ENCODE data around the gene CNTLN. TPM values are rescaled to one million over a fixed set of nuclear protein-coding genes. Genes with fewer than 3 reads are reported as not detected.

Gene CNTLN
- total RNA-seq, 4 donors from 2014 or later, result 3.9 to 39.6 (median 7.4) TPM

DNA sequence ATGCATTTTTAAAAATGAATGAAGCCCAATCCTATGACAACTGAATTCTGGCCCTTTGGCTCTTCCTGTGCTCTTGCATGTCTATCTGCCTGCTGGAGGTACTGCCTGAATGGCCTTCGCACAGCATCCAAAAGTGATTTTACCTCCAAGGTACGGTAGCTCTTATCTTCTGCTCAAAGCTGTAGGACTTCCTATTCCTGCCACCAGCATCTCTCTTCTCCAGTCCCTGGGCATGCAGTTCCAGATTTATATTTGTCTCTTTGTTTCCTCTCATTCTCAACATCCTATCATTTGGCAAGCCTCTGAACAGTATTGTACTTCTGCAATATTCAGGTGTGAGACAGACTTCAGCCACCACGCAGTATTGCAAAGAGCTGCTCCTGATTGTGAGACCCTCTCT is 400.3 kb downstream of the CNTLN start:
- Histone ChIP-seq H3K27ac (no peak overlapping the region), H3K4me3 (no peak overlapping the region), H3K9me3 (no peaks in the 10 kb centered on the region), H3K4me1 (no peaks in the 10 kb centered on the region), H3K36me3 (no peaks in the 10 kb centered on the region), H3K27me3 (no peaks in the 10 kb centered on the region)
- TF ChIP-seq, protein P1, sequence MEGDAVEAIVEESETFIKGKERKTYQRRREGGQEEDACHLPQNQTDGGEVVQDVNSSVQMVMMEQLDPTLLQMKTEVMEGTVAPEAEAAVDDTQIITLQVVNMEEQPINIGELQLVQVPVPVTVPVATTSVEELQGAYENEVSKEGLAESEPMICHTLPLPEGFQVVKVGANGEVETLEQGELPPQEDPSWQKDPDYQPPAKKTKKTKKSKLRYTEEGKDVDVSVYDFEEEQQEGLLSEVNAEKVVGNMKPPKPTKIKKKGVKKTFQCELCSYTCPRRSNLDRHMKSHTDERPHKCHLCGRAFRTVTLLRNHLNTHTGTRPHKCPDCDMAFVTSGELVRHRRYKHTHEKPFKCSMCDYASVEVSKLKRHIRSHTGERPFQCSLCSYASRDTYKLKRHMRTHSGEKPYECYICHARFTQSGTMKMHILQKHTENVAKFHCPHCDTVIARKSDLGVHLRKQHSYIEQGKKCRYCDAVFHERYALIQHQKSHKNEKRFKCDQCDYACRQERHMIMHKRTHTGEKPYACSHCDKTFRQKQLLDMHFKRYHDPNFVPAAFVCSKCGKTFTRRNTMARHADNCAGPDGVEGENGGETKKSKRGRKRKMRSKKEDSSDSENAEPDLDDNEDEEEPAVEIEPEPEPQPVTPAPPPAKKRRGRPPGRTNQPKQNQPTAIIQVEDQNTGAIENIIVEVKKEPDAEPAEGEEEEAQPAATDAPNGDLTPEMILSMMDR (IDR thresholded peaks at IDR 0.05), result no peak
- TF ChIP-seq POLR2A (IDR thresholded peaks at IDR 0.05), result no peak
- DNase-seq, result no peak

DNA sequence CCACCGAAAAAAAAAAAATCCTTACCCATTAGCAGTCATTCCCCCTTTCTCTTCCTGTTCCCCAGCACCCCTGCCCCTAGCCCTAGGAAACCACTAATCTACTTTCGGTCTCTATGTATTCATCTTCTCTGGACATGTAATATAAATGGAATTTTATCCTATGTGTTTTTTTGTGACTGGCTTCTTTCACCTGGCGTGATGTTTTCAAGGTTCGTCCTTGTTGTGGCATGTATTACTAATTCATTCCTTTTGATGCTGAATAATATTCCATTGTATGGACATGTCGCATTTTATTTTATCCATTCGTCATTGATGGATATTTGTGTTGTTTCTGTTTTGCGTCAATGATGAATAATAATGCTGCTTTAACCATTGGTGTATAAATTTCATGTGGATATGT is 401.2 kb downstream of the CNTLN start:
- no peak overlapping the region for H3K27ac ChIP-seq
- TF ChIP-seq, protein P1 (IDR thresholded peaks at IDR 0.05), result no peak
- TF ChIP-seq POLR2A (IDR thresholded peaks at IDR 0.05), result no peak
- no peaks in the 10 kb centered on the region for H3K36me3 ChIP-seq
- DNase-seq, result no peak
- H3K4me1 ChIP-seq, result no peaks in the 10 kb centered on the region
- no peaks in the 10 kb centered on the region for H3K27me3 ChIP-seq
- H3K4me3 ChIP-seq, result no peak overlapping the region
- H3K9me3 ChIP-seq, result no peaks in the 10 kb centered on the region

DNA sequence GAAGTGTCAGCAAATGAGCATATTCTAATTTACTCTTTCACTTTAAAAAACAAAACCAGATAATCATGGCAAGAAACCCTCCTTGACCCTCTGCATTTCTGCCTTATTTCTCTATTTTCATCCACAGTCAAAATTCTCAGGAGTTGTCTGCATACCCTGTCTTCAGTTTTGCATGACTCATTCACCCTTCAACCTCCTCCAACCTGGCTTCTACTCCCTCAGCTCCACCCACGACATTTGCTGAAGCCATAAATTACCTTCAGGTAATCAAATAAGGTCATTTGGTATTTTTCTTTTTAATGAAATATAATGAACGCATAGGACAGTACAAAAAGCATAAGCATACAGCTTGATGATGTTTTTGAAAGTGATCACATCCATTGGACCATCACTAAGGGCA is 416.2 kb downstream of the CNTLN start:
- TF ChIP-seq, protein P1 (IDR thresholded peaks at IDR 0.05), result no peak
- Histone ChIP-seq H3K27me3 (no peaks in the 10 kb centered on the region), H3K27ac (no peak overlapping the region), H3K9me3 (no peaks in the 10 kb centered on the region), H3K4me3 (no peak overlapping the region), H3K4me1 (no peaks in the 10 kb centered on the region), H3K36me3 (no peaks in the 10 kb centered on the region)
- no peak for DNase-seq

Small RNA genes lying within 50 kb of the gene (small RNA-seq; reads per million reads assigned to genes)
- 0 reads per million in 2 donors for gene RPS29P33
